ENCODE results near the gene NEFH.
A peak's percentile ranks its signal among the peaks of the same experiment; 100 is the strongest.

NEFH gene

DNA sequence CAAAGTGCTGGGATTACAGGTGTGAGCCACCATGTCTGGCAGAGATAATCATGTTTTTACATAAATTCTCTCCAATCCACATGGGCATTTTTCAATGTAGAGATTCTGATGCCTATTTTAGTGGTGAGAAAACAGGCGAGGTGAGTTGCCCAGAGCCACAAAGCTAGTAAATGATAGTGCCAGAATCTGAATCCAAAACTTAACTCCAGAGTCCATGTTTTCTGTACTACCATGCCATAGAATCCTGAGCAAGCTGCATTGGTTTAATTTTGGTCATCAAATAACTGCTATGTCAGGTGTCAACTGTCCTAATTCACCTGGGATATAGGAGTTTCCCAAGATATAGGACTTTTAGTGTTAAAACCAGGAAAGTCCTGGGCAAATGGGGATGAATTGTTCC, 13.6 kb downstream of the NEFH start:
- no peak for DNase-seq (ENCODE audit: low spot score)

DNA sequence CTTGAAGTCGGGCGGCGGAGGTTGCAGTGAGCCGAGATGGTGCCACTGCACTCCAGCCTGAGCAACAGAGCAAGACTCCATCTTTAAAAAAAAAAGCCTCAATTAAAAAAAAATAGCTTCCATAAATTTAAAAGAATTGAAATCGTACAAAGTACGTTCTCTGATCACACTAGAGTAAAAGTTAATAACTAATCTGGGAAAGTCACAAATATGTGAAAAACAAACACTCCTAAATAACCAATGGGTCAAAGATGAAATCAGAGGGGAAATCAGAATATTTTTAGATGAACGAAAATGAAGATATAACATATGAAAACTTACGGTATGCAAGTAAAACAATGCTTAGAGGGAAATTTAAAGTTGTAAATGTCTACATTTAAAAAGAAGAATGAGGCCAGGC, 19.8 kb downstream of the NEFH start:
- no peak for DNase-seq (ENCODE audit: low spot score)

DNA sequence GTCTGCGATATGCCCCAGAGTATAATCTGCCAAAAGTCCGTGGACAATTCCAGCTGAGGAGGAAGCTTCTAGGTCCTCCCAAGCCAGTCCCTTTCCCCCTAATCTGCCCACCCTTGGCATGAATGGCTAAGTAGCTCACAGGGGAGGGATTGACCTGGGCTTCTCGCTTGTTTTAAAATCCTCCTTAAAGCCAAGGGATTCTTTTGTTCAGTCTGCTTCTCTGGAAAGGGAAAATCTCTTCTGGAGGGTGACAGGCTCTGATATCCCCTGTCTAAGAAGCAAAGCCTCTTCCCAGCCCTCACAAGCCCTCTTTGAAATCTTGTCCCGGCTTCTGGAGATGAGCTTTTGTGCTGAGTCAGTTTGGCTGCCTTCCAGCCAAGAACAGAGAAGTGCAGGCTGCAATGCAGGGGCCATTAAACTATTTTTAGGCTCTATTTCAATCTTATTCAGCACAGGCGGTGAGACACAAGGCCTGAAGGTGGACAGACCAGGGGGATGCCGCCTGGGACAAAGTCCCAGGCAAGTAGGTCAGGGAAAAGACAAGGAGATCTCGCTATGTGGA, 23.9 kb downstream of the NEFH start:
- DNase-seq (ENCODE audit: low spot score), result no peak

DNA sequence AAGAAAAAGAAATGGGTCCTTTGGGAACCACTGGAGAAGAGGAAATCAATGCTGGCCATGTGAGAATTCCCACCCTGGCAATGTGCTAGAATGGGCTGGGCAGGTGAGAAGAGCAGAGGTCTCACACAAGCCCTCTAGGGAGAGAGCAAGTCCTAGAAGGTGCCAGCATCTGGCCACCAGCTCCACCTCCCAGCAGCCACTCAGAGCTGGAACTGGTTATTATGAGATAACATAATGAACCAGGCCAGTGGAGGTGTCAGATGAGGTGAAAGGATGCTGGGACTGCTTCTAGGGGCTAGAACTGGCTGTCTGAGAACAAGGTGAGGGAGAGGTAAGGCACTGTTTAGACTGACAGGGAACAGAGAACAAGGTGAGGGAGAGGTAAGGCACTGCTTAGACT, 29.3 kb downstream of the NEFH start:
- DNase-seq (ENCODE audit: low spot score), result no peak

GRCh38 chr22:29509815-29510214, 29.8 kb downstream of the NEFH start:
- DNase-seq (ENCODE audit: low spot score), result no peak

- no peak for DNase-seq (ENCODE audit: low spot score)
Measured at GRCh38 chr22:29510542-29510941, 30.5 kb downstream of the NEFH start.

GRCh38 chr22:29511126-29511862, 31.3 kb downstream of the NEFH start:
- no peak for DNase-seq (ENCODE audit: low spot score)

- no peak for DNase-seq (ENCODE audit: low spot score)
Measured at GRCh38 chr22:29512031-29512430, 32.0 kb downstream of the NEFH start.

DNA sequence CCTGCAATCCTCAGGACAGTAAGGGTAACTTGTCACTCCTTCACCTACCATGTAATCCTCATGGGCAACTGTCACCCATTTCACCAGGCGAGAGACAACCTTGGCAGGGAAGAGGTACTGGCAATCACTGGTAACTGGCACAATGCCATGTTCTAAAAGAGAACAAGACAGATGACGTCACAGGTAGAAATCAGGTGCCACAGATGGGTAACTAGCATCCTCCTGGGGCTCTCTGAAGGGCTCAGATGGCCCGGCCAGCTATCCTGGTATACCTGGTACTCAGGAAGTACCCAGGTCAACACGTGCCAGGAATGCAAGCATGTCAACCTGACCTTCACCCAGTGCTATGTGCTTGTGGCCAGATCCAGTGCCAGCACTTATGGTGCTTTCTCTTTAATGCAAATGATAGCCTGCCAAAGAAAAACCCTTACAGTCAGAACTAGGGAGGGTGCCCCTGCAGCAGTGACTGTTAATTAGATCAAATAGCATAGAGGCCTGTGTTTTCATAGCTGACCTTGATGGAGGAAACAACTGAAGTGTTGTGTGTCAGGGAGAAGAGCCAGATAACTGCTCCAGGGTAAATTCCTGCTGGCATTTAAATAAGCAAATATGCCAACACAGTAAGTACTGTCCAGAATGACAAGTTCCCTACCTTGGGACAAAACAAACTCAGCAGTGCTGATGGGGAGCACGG, 37.3 kb downstream of the NEFH start:
- no peak for DNase-seq (ENCODE audit: low spot score)

DNA sequence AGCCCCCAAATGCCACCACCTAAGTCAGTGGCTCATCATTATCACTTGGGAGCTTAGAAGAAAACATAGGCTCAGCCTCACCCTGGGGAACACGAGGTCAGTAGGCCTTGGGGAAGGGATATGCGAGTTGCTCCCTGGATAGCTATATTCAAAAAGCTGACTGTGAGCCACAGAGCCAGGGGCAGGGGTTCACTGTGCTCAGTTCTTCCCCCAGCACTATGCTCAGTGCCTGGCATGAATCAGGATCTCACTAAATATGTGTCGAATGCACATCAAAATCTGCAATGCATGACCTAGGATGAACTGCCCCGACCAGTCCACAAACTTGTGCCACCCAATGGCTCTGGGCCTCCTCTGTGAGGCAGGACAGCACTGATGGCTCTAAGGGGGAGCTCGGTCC, 38.4 kb downstream of the NEFH start:
- DNase-seq (ENCODE audit: low spot score), result no peak

DNA sequence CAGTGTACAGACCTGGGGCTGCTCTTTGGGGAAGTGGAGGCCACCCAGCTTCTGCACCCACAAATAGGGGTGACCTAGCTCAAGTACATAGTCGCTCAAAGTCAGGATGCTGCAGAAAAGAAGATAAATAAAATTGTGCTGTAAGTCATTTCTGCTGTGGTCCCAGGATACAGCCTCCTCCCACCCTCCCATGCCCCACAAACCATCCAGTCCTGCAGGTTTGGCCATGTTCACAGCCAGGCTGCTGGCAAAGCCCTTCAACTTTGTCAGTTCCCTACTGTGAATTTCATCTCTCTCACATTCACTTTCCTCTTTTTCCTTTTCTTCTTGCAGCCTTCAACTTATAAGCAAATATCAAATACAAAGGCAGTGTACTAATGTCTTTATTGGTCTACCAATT, 40.0 kb downstream of the NEFH start:
- DNase-seq (ENCODE audit: low spot score), result no peak

- DNase-seq (ENCODE audit: low spot score), result no peak
Measured at GRCh38 chr22:29520851-29521250, 40.8 kb downstream of the NEFH start.

GRCh38 chr22:29521526-29521925, 41.5 kb downstream of the NEFH start:
- DNase-seq (ENCODE audit: low spot score), result no peak

DNA sequence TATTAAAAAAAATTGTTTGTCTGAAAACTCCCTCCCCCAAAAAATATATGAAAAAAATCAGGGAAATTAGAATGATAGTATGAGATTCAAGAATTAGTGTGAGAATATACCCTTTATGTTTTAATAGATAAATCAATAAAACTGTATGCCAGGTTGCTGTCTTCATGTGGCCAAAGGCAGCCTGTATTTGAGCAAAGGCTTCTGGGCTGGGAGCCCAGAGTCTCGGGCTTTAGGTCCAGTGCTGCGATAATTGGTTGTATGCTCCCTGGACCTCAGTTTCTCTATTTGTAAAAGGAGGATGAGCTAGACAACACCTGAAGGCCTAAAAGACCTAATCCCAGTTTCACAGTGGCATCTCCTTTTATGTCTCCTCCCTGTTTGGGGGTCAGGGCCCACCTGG, 43.7 kb downstream of the NEFH start:
- DNase-seq (ENCODE audit: low spot score), result no peak

DNA sequence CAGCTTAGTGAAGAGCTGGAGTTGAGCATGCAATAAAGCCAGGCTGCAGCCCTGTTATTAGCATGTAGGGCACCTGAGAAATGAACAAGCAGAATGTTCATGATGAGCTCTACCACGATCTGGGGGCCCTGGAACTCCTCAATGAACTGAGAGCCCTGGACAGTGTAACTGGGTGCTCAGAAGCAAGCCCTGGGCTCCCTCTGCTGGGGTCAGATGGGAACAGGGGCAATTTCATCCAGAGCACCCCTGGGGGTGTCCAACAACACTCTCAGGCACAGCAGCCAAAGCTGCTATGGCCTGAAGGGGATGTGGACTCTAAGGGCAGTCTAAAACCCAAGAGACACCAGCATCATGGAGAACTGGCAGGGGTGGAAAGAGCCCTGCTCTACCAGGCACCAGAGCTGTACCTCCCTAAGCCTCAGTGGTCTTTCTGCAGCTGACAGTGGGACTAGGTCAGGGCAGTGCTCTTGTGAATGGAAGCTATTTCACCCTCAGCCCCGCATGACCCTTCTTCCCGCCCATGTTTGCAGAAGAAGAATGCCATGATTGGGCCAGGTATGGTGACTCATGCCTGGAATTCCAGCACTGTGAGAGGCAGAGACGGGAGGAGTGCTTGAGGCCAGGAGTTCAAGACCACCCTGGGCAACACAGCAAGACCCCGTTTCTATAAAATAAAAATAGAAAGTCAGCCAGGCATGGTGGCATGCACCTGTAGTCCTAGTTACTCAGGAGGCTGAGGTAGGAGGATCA, 44.6 kb downstream of the NEFH start:
- peak; percentile 61 for DNase-seq (ENCODE audit: low spot score)

- peak; percentile 24 for DNase-seq (ENCODE audit: low spot score)
Measured at GRCh38 chr22:29528144-29528543, 48.1 kb downstream of the NEFH start.

- no peak for DNase-seq (ENCODE audit: low spot score)
Measured at GRCh38 chr22:29530716-29531115, 50.7 kb downstream of the NEFH start.

GRCh38 chr22:29531419-29531818, 51.4 kb downstream of the NEFH start:
- no peak for DNase-seq (ENCODE audit: low spot score)

GRCh38 chr22:29536411-29536810, 56.4 kb downstream of the NEFH start:
- no peak for DNase-seq (ENCODE audit: low spot score)

GRCh38 chr22:29539105-29539504, 59.1 kb downstream of the NEFH start:
- DNase-seq (ENCODE audit: low spot score), result no peak
